Peyer's patch (tissue), 4 donors: ENCODE results near the gene FHL1.

Experiments used
- POLR2A ChIP-seq, 2 donors: fragments of 450-650 bp; IDR thresholded peaks; one replicate each; pipeline ENCODE4 v1.5.1; 2017; ENCODE audit warnings: antibody characterized with exemption in 2 of 2, mild to moderate bottlenecking in 2 of 2, moderate library complexity in 2 of 2
- TF ChIP-seq, protein P1 (sequence below), 6 experiments: fragments of 450-650 bp in 4 of 6; fragments of 200-600 bp in 2 of 6; sonication (generic) in 1 of 6; IDR thresholded peaks; one replicate each; pipeline ENCODE4 v1.5.1; 2017 to 2019; ENCODE audit warnings: antibody characterized with exemption in 6 of 6, mild to moderate bottlenecking in 3 of 6, moderate library complexity in 1 of 6

- TF ChIP-seq, protein P1, sequence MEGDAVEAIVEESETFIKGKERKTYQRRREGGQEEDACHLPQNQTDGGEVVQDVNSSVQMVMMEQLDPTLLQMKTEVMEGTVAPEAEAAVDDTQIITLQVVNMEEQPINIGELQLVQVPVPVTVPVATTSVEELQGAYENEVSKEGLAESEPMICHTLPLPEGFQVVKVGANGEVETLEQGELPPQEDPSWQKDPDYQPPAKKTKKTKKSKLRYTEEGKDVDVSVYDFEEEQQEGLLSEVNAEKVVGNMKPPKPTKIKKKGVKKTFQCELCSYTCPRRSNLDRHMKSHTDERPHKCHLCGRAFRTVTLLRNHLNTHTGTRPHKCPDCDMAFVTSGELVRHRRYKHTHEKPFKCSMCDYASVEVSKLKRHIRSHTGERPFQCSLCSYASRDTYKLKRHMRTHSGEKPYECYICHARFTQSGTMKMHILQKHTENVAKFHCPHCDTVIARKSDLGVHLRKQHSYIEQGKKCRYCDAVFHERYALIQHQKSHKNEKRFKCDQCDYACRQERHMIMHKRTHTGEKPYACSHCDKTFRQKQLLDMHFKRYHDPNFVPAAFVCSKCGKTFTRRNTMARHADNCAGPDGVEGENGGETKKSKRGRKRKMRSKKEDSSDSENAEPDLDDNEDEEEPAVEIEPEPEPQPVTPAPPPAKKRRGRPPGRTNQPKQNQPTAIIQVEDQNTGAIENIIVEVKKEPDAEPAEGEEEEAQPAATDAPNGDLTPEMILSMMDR (IDR thresholded peaks at IDR 0.05): no peak
- no peak for TF ChIP-seq POLR2A (IDR thresholded peaks at IDR 0.05)
Measured at GRCh38 chrX:136158685-136159084, 11.4 kb downstream of the FHL1 start.
